ENCODE measurements around the gene TMEM37.

Gene TMEM37

GRCh38 chr2:119461811-119462210 is 30.2 kb downstream of the TMEM37 start:
- DNase-seq: no peak

DNA sequence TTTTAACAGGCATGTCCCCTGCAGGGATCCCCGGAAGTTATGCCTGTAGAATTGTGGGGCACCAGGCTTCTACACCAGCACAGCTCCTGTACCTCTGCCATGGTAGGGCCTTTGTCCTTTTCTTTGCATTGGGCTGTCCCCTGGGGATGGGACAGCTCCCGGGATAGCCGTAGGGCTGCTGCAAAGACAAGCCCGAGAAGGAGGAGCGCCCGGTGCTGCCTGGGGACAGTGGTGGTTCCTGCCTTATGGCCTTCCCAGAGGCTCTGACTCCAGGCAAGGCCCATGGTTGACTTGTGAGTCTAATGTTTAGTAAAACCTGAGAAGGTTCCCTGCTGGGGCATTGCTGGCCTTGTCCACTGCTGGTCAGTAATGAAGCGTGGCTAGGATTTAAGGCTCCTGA is 30.9 kb downstream of the TMEM37 start:
- DNase-seq: no peak

DNA sequence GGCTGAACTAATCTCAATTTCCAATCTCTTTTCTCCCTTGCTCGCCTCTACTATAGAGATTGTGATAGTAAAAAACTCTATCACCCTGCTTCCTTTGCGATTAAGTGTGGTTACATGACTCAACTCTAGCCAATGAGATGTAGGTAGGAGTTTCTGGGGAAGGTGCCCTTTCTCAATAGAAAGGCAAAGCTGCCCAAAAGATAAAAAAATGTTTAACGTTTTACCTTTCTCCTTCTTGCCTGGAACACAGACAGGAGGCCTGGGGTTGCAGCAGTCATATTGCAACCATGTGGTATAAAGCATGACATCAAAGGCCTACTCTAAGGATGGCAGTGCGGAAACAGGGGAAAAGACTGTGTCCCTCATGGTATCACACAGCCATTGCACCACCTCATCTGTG is 31.5 kb downstream of the TMEM37 start:
- DNase-seq: no peak

DNA sequence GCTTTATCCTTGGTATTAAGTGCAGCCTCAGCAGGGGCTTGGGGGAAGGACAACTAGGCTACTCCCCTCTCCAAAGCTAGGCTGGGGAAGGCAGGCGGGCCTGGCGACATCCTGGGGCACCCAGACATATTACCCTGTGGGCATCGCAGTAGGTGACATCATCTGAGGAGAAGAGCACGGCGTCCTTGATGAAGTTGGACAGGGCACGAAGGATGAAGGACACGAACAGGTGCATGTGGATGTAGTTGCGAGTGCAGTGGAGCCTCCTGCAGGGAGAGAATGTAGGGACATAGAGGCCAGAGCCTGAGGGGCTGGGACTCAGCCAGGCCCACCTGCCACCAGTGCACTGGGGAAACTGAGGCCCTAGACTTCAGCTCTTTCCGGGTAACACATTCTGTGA is 32.3 kb downstream of the TMEM37 start:
- DNase-seq: no peak

DNA sequence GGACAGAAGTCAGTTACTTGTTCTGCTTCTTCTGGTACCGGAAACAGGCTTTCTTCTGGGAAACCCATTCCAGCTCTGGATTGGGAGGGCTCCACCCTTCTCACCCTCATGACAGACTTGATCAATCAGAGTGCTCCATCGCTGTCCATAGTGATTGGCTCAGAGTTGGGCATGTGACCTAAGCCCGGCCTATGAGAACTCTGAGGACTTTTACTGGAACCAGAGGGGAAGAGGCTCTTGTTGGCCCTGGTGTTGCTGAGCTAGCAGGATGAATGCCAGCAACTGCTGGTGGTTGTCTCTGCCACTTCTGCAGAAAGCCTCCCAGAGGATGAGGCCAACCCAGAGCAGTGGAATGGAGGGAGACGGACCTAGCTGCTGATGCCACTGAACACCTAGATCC is 33.3 kb downstream of the TMEM37 start:
- no peak for DNase-seq

DNA sequence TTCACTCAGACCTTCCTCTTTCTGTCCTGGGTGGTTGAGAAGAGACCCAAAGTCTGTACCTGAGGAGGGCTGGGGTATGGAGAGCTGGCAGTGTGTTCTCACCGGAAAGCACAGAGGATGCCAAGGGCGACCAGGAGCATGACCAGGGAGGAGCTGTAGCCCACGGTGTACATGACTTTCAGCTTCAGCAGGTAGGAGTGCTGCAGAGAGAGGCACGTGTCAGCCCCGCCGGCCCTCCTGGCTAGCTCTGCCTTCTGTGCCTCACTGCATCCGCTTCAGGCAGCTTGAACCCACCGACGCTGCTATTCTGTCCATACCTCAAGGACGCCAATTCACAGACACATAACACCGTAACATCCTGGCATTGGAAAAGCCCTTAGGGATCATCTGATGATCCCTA is 34.0 kb downstream of the TMEM37 start:
- no peak for DNase-seq

DNA sequence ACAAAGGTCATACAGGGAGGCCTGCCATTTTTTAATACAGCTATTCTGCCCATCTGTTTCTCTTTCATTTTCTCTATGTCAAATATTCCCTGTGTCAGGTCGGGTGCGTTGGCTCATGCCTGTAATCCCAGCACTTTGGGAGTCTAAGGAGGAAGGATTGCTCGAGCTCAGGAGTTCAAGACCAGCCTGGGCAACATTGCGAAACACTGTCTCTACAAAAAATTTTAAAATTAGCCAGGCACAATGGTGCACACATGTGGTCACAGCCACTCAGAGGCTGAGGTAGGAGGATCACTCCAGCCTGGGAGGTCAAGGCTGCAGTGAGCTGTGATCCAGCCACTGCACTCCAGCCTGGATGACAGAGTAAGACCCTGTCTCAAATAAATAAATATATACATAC is 34.7 kb downstream of the TMEM37 start:
- DNase-seq: no peak

DNA sequence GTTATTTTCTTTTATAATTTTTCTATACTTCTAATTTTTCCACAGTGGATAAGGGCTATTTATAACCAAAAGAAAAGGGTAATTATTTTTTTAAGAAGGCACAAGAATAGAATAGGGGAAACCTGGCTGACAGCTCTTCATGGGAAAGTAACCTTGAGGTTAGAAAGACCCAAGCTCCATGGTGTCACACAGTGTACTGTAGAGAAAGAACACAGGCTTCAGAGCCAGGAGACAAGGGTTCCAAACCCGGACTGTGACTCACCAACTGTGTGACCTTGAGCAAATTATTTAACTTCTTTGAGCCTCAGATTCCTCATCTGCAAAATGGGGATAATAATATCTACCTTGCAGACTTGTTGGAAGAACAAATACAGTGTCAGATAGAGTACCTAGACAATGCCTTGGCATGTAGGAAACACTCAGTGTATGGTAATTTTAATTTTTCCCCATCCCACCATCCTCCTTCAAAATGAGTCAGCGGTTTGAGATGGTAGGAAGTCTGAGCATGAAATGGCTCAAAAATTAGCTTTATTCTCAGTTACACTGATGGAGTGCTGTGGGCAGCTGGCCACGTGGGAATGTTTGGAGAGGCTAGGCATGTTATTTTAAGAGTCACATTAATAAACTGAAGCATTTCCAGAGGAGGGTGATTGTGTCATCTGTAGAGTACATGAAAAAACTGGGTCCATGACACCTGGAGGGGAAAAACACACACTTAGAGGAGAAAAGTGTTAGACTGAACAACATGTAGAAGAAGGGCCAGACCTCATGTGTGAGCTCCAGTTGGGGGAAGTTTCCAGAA is 36.7 kb downstream of the TMEM37 start:
- DNase-seq: no peak

- no peak for DNase-seq
These were observed 37.5 kb downstream of the TMEM37 start for GRCh38 chr2:119469131-119469530.

DNA sequence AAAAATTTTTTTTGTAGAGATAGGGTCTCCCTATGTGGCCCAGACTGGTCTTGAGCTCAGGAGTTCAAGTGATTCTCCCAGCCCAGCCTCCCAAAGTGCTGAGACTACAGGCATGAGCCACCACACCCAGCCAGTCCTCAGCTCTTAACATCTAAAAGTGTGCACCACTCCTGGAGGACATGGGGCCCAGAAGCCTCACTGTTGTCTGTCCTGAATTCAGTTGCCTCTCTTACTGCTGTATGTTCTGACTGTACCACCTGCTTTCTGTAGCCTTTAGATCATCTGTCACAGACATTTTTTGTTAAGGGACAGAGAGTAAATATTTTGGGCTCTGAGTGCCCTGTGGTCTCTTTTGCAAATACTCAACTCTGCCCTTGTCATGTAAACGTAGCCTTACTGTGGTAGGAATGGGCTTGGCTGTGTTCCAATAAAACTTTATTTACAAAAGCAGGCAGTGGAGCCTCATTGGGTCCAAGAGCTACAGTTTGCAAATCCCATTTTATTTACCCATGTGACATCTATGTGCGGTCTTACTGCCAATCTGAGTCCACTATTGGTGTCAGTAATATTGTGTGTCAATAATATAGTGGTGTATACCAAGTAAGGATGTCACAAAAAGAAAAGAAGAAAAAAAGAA is 38.1 kb downstream of the TMEM37 start:
- DNase-seq: no peak

- no peak for DNase-seq
These were observed 41.1 kb downstream of the TMEM37 start for GRCh38 chr2:119472749-119473148.

DNA sequence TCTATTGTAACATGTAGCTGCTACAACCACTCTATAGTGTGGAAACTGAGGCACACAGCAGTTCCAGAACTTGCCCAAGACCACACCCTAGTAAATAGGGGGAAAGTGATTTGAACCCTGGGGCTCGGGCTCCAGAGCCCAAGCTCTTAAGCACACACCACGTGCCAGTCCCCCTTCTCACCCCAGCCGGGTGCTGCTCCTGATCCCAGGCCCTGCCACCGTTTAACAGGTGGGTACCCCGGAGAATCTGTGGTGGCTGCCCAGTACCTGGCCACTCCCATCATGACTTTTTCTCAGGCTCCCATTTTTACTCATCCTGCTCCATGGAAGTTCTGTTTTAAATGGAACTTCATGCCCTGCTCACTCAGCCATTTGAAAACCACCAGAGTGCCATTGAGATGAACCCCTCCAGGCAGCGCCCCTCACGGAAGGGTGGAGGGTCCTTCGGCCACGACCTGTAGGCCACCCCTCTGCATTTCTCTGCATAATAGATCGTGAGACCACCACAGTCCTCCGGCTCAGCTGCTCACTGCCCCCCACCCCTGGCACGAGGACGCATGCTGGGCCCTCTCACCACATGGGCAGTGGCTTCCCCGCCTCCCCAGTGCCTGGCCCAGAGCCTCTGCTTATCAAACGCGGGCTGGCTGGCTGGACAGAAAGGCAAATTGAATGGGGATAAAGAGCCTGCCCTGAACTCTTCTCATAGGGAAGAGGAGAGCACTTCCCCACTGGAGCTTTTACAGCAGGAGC is 42.1 kb downstream of the TMEM37 start:
- DNase-seq: no peak

DNA sequence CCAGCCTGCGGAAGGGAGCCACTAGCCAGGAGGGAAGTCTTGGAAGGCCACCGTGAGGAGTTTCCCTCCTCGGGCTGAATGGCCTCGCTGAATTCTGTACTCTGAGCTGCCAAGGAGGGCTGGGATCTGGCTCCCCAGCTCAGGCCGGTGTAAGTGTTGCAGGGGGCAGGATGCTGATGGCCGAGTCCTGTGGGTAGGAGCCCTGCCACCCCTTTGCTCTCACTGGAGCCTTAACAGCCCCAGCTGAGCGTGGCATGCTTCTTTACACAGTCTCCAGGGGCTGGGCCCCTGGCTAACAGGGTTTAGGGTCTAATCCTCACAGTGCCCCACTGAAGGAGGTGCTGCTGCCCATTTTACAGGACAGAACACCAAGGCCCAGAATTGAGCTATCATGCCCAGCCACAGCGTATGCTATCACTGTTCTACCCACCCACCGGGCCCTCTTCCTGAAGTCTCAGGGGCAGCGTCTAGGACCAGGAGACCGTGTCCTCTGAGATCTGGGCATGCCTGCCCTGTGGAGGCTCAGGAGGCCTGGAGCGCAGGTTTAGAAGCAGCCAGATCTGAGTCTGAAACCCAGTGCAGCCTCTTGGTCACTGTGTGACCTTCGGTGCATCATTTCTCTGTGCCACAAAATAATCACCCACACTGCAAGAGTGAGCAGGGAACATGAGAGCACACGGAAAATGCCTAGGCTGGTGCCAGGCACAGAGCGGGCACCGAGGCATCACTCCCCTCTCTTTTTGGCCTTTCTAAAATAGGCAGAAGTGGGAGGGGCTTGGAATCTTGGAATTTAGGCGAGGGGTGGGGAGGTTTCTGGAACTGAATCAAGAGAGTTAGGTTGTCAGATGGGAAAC is 42.9 kb downstream of the TMEM37 start:
- DNase-seq: no peak

GRCh38 chr2:119475225-119475856 is 43.7 kb downstream of the TMEM37 start:
- DNase-seq: no peak

DNA sequence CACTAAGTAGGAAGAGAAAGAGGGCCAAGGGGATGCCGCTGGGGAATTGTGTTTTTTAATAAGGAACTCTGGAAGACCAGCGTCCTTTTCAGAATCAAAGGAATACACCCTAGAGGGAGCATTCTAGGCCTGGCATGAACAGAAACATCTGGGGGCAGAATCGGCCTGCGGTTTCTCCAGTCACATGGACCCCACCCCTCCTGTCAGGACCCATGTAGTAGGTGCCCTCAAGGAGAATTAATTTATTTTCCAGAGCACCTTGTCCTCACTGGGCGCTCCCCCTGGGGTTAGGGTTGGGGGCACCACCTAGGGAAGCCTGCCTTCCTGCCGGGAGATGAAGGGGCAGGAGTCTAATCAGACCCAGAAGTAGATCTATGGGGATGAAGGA is 44.2 kb downstream of the TMEM37 start:
- DNase-seq: no peak

GRCh38 chr2:119476301-119477112 is 44.9 kb downstream of the TMEM37 start:
- peak; percentile 11 to 36 for DNase-seq

DNA sequence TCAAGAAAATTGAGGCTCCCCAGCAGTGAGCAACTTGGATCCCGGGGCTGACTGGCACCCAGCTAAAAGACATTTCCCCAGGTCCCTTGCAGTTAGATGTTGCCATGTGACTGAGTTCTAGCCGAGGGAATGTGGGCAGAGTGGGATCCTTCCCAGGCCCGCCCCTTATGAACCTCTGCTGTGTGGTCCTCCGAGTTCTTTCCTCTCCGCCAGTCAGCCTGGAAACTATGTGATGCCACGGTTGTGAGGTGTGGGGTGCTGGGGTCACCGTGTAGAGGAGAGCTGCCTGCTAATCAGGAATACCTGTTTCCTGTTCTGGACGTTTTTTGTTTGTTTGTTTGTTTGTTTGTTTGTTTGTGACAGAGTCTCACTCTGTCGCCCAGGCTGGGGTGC is 45.5 kb downstream of the TMEM37 start:
- DNase-seq: no peak

GRCh38 chr2:119478188-119478977 is 46.7 kb downstream of the TMEM37 start:
- DNase-seq: no peak

GRCh38 chr2:119478978-119479295 is 47.3 kb downstream of the TMEM37 start:
- no peak for DNase-seq

DNA sequence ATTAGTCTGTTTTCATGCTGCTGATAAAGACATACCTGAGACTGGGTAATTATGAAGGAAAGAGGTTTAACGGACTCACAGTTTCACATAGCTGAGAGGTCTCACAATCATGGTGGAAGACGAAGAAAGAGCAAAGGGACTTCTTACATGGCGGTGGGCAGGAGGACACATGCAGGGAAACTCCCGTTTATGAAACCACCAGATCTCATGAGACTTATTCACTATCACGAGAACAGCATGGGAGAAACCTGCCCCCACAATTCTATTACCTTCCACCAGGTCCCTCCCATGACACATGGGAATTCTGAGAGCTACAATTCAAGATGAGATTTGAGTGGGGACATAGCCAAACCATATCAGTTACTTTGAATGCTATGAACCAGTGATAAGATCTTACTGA is 48.5 kb downstream of the TMEM37 start:
- no peak for DNase-seq

- no peak for DNase-seq
These were observed 49.1 kb downstream of the TMEM37 start for GRCh38 chr2:119480718-119481142.
